Neural crest cell (in vitro differentiated cells): ENCODE results near the gene SARNP. TPM values are rescaled to one million over a fixed set of nuclear protein-coding genes. Genes with fewer than 3 reads are reported as not detected.
A peak's percentile ranks its signal among the peaks of the same experiment; 100 is the strongest.

Experiments
- DNase-seq: peaks from one replicate; pipeline ENCODE4 v3.0.0; 2021; ENCODE audit warnings: low read depth, mixed read lengths, low spot score
- H3K27ac Mint-ChIP-seq: one replicate; pipeline ENCODE4 v1.8.0; 2021; ENCODE audit warnings: mild to moderate bottlenecking, mixed read lengths; ENCODE audit not compliant: unreplicated experiment
- H3K27me3 Mint-ChIP-seq: 2 replicates; pipeline ENCODE4 v1.8.0; 2021; ENCODE audit warnings: low read depth, mild to moderate bottlenecking, mixed read lengths
- H3K36me3 Mint-ChIP-seq: 2 replicates; pipeline ENCODE4 v1.8.0; 2021; ENCODE audit warnings: low read depth, mild to moderate bottlenecking, mixed read lengths
- H3K4me1 Mint-ChIP-seq: 2 replicates; pipeline ENCODE4 v1.8.0; 2021; ENCODE audit warnings: mixed read lengths
- H3K4me3 Mint-ChIP-seq: one replicate; pipeline ENCODE4 v1.8.0; 2021; ENCODE audit warnings: mild to moderate bottlenecking, mixed read lengths
- H3K9me3 Mint-ChIP-seq: 2 replicates; pipeline ENCODE4 v1.8.0; 2021; ENCODE audit warnings: mixed read lengths
- CTCF ChIP-seq: fragments of 200-600 bp; sonication (generic); conservative IDR thresholded peaks from 2 replicates; pipeline ENCODE4 v1.5.0; 2021; ENCODE audit warnings: antibody characterized with exemption, mild to moderate bottlenecking
- total RNA-seq: library from RNA; stranded (reverse); gene quantifications from 2 replicates; pipeline ENCODE4 v1.2.1, GENCODE V29; 2021

The SARNP gene
- total RNA-seq, 1 donor from 2014 or later: 121 TPM

GRCh38 chr12:55738123-55739024 lies 79.2 kb downstream of the SARNP start:
- Mint-ChIP-seq H3K9me3 (no peaks in the 10 kb centered on the region), H3K4me1 (peaks cover 43% of the 10 kb centered on the region), H3K4me3 (peak overlapping the region; percentile 88), H3K36me3 (no peaks in the 10 kb centered on the region), H3K27me3 (no peaks in the 10 kb centered on the region), H3K27ac (peak overlapping the region; percentile 87)
- TF ChIP-seq CTCF: peak; percentile 96
- peak; percentile 92 for DNase-seq

GRCh38 chr12:55737581-55738122 lies 79.9 kb downstream of the SARNP start:
- Mint-ChIP-seq H3K9me3 (no peaks in the 10 kb centered on the region), H3K36me3 (no peaks in the 10 kb centered on the region), H3K4me1 (peaks cover 41% of the 10 kb centered on the region), H3K27me3 (no peaks in the 10 kb centered on the region), H3K27ac (peak overlapping the region; percentile 97), H3K4me3 (peak overlapping the region; percentile 88)
- TF ChIP-seq CTCF: no peak
- DNase-seq: no peak

GRCh38 chr12:55736780-55737580 lies 80.5 kb downstream of the SARNP start:
- DNase-seq: peak; percentile 56
- Mint-ChIP-seq H3K27me3 (no peaks in the 10 kb centered on the region), H3K36me3 (no peaks in the 10 kb centered on the region), H3K27ac (peak overlapping the region; percentile 97), H3K9me3 (no peaks in the 10 kb centered on the region), H3K4me1 (peaks cover 34% of the 10 kb centered on the region), H3K4me3 (peak overlapping the region; percentile 88)
- TF ChIP-seq CTCF: peak; percentile 70

- no peak for TF ChIP-seq CTCF
- peaks cover 29% of the 10 kb centered on the region for H3K4me1 Mint-ChIP-seq
- H3K27me3 Mint-ChIP-seq: no peaks in the 10 kb centered on the region
- peak overlapping the region; percentile 88 for H3K4me3 Mint-ChIP-seq
- H3K36me3 Mint-ChIP-seq: no peaks in the 10 kb centered on the region
- peak overlapping the region; percentile 57 for H3K27ac Mint-ChIP-seq
- no peaks in the 10 kb centered on the region for H3K9me3 Mint-ChIP-seq
- DNase-seq: no peak
These were observed 81.4 kb downstream of the SARNP start for GRCh38 chr12:55736076-55736475.

GRCh38 chr12:55734595-55734994 lies 82.9 kb downstream of the SARNP start:
- Mint-ChIP-seq H3K27ac (no peak overlapping the region), H3K4me1 (peaks cover 43% of the 10 kb centered on the region), H3K36me3 (no peaks in the 10 kb centered on the region), H3K27me3 (no peaks in the 10 kb centered on the region), H3K9me3 (no peaks in the 10 kb centered on the region), H3K4me3 (no peak overlapping the region)
- no peak for TF ChIP-seq CTCF
- DNase-seq: no peak
